ENCODE results near the gene CAMKK2. TPM values are rescaled to one million over a fixed set of nuclear protein-coding genes. Genes with fewer than 3 reads are reported as not detected.
"Not testable (repeated sequence)": the region's sequence is repeated elsewhere in the genome, so short reads cannot be mapped to it uniquely, and the experiment has no call there.

CAMKK2 gene
- total and polyA plus RNA-seq, 12 donors, result 7.5 to 42.9 (median 27.8) TPM

DNA sequence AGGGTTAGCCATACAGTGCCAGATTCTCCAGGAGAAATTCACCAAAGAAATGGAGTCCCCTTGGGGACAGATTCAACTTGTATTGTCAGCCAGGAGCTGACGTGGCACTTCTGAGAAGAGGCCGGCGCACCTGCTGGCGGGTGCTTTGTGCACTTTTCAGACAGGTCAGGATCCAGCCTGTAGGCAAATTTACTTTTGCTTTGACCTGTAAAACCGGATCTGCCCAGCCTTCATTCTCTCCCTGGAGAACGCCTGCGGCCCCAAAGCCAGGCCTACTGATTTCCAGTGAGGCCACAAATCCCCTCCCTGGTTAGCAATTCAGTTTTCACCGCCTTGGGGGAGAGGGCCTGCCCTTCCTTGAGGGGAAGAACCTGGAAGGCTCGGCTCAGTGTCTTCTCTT lies 69.2 kb downstream of the CAMKK2 start:
- H3K36me3 ChIP-seq (replicated peaks in 1 of 2), result peaks cover 0 to 16% of the 10 kb centered on the region in 2 donors
- no peaks in the 10 kb centered on the region for H3K9me3 ChIP-seq (replicated peaks in 1 of 3)
- no peak for TF ChIP-seq POLR2A (IDR thresholded peaks at IDR 0.05)
- TF ChIP-seq, protein P1, sequence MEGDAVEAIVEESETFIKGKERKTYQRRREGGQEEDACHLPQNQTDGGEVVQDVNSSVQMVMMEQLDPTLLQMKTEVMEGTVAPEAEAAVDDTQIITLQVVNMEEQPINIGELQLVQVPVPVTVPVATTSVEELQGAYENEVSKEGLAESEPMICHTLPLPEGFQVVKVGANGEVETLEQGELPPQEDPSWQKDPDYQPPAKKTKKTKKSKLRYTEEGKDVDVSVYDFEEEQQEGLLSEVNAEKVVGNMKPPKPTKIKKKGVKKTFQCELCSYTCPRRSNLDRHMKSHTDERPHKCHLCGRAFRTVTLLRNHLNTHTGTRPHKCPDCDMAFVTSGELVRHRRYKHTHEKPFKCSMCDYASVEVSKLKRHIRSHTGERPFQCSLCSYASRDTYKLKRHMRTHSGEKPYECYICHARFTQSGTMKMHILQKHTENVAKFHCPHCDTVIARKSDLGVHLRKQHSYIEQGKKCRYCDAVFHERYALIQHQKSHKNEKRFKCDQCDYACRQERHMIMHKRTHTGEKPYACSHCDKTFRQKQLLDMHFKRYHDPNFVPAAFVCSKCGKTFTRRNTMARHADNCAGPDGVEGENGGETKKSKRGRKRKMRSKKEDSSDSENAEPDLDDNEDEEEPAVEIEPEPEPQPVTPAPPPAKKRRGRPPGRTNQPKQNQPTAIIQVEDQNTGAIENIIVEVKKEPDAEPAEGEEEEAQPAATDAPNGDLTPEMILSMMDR (IDR thresholded peaks at IDR 0.05), result no peak
- intact Hi-C loops (cut with DNase I), result no loop called here
- DNase-seq, result no peak
- no peaks in the 10 kb centered on the region for H3K27me3 ChIP-seq
- 85 to 95% (median 90%) methylated on average over 7 to 9 of the region's 9 CpGs for WGBS, 4 donors
- H3K4me3 ChIP-seq, result no peak overlapping the region
- H3K27ac ChIP-seq, result no peak overlapping the region
- no peaks in the 10 kb centered on the region for H3K4me1 ChIP-seq (replicated peaks in 1 of 2)

DNA sequence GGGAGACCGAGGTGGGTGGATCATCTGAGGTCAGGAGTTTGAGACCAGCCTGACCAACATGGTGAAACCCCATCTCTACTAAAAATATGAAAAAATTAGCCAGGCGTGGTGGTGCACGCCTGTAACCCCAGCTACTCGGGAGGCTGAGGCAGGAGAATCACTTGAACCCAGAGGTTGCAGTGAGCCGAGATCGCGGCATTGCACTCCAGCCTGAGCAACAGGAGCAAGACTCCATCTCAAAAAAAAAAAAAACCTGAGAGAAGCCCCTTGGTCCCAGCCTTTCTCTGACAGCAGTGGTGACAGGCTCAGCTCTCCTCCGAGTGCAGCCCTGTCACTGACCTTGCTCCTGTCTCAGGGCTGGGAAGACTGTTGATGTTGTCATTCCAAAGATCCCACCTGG lies 69.6 kb downstream of the CAMKK2 start:
- H3K27ac ChIP-seq; H3K9me3 ChIP-seq (replicated peaks in 1 of 3); intact Hi-C loops (cut with DNase I); DNase-seq; H3K4me1 ChIP-seq (replicated peaks in 1 of 2); H3K27me3 ChIP-seq; H3K4me3 ChIP-seq: not testable (repeated sequence)
- 97 to 98% (median 97%) methylated on average over 8 of the region's 8 CpGs for WGBS, 4 donors
- H3K36me3 ChIP-seq (replicated peaks in 1 of 2), result peaks cover 0 to 19% of the 10 kb centered on the region in 2 donors

DNA sequence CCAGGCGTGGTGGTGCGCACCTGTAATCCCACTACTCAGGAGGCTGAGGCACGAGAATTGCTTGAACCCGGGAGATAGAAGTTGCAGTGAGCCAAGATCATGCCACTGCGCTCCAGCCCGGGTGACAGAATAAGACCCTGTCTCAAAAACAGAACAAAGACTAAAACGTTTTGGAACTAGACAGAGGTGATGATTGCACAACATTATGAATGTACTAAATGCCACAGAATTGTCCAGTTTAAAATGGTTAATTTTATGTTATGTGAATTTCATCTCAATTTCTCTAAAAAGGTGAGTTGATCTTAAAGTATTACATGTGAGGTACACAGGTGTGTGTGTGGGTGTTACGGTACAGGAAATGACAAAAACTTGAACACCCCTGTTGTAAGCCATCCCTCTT lies 70.1 kb downstream of the CAMKK2 start:
- intact Hi-C loops (cut with DNase I), result no loop called here
- DNase-seq, result no peak
- no peaks in the 10 kb centered on the region for H3K27me3 ChIP-seq
- WGBS, 4 donors, result 83 to 91% (median 89%) methylated on average over 8 of the region's 8 CpGs
- H3K9me3 ChIP-seq (replicated peaks in 1 of 3), result no peaks in the 10 kb centered on the region
- no peak overlapping the region for H3K27ac ChIP-seq
- no peak overlapping the region for H3K4me3 ChIP-seq
- TF ChIP-seq, protein P1 (IDR thresholded peaks at IDR 0.05), result no peak
- no peak for TF ChIP-seq POLR2A (IDR thresholded peaks at IDR 0.05)
- peaks cover 0 to 23% of the 10 kb centered on the region in 2 donors for H3K36me3 ChIP-seq (replicated peaks in 1 of 2)
- H3K4me1 ChIP-seq (replicated peaks in 1 of 2), result no peaks in the 10 kb centered on the region

DNA sequence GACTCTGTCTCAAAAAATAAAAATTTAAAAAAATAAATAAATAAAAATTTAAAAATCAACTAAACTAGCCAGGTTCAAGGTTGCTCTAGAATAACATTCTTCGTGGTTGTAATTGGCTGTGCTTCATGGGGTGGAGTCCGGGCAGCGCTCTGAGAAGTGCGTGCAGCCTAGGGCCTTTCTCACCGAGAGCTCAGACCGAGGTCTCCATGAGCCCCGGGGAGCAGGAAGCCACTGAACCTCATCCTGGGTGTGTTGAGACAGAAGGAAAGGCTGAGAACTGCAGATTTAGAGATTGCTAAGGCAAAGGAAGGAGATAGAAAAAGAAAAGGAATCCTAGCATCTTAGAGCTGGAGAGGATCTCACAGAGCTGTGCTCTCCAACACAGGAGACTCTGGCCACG lies 71.9 kb downstream of the CAMKK2 start:
- Histone ChIP-seq H3K4me1 (replicated peaks in 1 of 2) (peaks cover 4 to 9% of the 10 kb centered on the region in 2 donors), H3K9me3 (replicated peaks in 1 of 3) (no peaks in the 10 kb centered on the region), H3K4me3 (no peak overlapping the region), H3K36me3 (replicated peaks in 1 of 2) (peaks cover 0 to 23% of the 10 kb centered on the region in 2 donors), H3K27me3 (no peaks in the 10 kb centered on the region), H3K27ac (no peak overlapping the region)
- WGBS, 4 donors, result 72 to 82% (median 76%) methylated on average over 8 of the region's 8 CpGs
- intact Hi-C loops (cut with DNase I), result no loop called here
- TF ChIP-seq, protein P1 (IDR thresholded peaks at IDR 0.05), result no peak
- no peak for TF ChIP-seq POLR2A (IDR thresholded peaks at IDR 0.05)
- DNase-seq, result no peak
